Inflammatory macrophage treated with lipopolysaccharide for 1 hour (primary cell): ENCODE measurements around the gene MAP3K2.

Experiments
- DNase-seq, 2 donors: peaks; one replicate each; pipeline ENCODE4 v3.0.0-alpha.2; 2020 to 2022

The MAP3K2 gene

GRCh38 chr2:127280693-127281092, 107.1 kb downstream of the MAP3K2 start:
- DNase-seq: no peak

- no peak for DNase-seq
Measured at GRCh38 chr2:127279781-127280180, 108.0 kb downstream of the MAP3K2 start.

GRCh38 chr2:127278959-127279358, 108.8 kb downstream of the MAP3K2 start:
- DNase-seq: peak; percentile 20 to 28

- peak in 1 of 2 donors; percentile 21 for DNase-seq
Measured at GRCh38 chr2:127277028-127277427, 110.7 kb downstream of the MAP3K2 start.

- no peak for DNase-seq
Measured at GRCh38 chr2:127275789-127276188, 112.0 kb downstream of the MAP3K2 start.

- DNase-seq: no peak
Measured at GRCh38 chr2:127275356-127275755, 112.4 kb downstream of the MAP3K2 start.

- no peak for DNase-seq
Measured at GRCh38 chr2:127270663-127271062, 117.1 kb downstream of the MAP3K2 start.

GRCh38 chr2:127261804-127262406, 125.9 kb downstream of the MAP3K2 start:
- DNase-seq: no peak

GRCh38 chr2:127259355-127259754, 128.4 kb downstream of the MAP3K2 start:
- DNase-seq: no peak

GRCh38 chr2:127256866-127257265, 130.9 kb downstream of the MAP3K2 start:
- DNase-seq: no peak

GRCh38 chr2:127256381-127256780, 131.4 kb downstream of the MAP3K2 start:
- DNase-seq: no peak

GRCh38 chr2:127255721-127256120, 132.1 kb downstream of the MAP3K2 start:
- DNase-seq: no peak

- DNase-seq: no peak
Measured at GRCh38 chr2:127255146-127255545, 132.6 kb downstream of the MAP3K2 start.

GRCh38 chr2:127254386-127254981, 133.3 kb downstream of the MAP3K2 start:
- DNase-seq: no peak
